SKM-1 treated with dmso at 0.1 percent for 144 hours (cell line): ENCODE results near the gene TFEB.

ENCODE experiments used
- DNase-seq: peaks from one replicate; lab custom pipeline; 2025; ENCODE audit not compliant: unreplicated experiment; lab: John Stamatoyannopoulos, UW

Gene TFEB

DNA sequence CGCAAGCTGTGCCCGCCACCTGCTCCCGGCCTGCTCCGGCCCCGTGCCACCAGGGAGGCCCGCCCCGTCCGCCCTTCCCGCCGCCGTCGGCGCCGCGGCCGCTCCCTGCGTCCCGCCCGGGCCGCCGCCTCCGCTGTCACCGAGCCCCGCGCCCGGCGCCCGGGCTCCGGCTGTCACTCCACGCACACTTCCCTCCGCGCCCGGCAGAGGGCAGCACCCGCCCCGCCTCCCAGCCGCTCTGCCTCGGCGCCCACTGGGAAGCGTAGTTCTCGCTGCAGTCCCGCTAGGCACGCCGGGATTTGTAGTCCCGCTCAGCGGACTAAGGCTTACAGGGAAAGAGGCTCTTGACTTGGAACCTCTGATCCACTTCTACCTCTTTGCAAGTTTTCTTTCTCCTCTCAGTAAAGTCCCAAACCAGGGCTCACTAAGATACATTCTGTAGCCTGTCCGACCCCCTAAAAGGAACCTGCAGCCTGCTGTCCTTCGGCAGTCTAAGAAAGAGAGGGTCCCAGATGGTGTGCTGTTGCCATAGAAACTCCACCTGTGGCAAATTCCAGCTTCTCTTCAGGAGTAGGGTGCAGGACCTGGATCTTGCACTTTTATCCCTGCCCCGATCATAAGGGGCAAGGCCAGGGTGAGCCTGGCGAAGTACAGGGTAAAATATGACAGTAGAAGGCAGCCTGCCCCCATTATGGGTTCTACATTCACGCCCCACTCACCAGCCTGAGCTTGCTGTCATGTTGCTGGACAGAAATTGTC, at the start of gene TFEB:
TFEB (minus strand) TSS at position 182 of the 759 bp plus-strand sequence. CDS start 44,395 bp downstream, outside the sequence.
- DNase-seq = peak; percentile 90

GRCh38 chr6:41784581-41785171, 49.3 kb upstream of the TFEB start:
- DNase-seq = peak; percentile 63

DNA sequence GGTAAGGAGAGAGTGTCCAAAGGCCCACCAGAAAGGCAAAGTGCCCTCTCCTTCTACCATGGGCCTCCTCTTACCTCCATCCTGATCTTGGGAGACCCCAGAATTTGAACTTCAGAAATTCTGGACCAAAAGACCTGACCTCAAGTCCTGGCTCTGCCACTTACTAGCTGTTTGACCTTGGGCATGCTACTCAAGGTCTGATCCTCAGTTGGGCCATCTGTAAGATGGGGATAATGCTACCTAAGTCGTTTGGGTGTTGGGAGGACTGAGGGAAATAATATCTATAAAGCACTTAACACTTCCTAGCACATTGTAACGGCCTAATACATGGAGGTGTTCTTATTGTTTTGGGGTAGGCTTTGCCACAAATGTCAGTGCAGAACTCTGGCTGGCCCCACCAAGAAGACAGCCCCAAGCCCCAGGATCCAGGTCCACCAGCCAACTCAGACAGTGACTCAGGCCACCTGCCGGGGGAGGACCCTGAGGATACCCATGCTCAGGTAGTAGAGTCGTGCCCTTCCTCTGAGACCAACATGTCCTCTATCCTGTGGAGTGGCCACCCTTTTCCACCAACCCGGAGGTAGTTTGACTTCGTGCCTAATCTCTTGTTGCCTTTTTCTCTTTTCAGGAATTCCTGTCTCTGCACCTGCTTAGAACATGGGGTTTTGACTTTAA, 47.8 kb upstream of the TFEB start:
- DNase-seq = no peak

GRCh38 chr6:41781366-41781730, 45.9 kb upstream of the TFEB start:
- DNase-seq = no peak

- no peak for DNase-seq
Measured at GRCh38 chr6:41780551-41781365, 45.4 kb upstream of the TFEB start, which contains the start of gene PRICKLE4. Gene PRICKLE4, plus strand, starts transcription at chr6:41780782. Its CDS starts 2,692 bp downstream, at chr6:41783474.

- peak; percentile 92 for DNase-seq
Measured at GRCh38 chr6:41779788-41780550, 44.6 kb upstream of the TFEB start, which contains the start of gene FRS3. Gene FRS3, minus strand, starts transcription at chr6:41779900. Its CDS starts 2,913 bp downstream, at chr6:41776987.

DNA sequence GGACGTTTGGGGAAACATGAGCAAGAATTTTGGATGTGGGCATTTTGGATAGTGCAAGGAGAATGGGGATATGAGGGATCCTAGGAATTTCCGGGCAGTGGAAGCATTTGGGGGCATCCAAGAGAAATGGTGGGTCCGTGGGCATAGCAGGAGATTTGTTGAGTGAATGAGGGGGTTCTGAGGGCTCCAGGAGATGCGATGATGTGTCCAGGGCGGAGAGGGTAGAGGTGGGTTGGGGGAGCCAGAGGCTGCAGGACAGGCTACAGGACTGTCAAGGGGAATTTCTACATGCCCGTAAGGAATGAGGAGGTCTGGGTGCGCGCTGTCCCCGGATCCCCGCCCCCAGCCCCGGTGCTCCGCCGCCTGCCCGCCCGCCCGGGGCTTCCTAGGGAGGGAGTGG, 43.9 kb upstream of the TFEB start:
- no peak for DNase-seq

DNA sequence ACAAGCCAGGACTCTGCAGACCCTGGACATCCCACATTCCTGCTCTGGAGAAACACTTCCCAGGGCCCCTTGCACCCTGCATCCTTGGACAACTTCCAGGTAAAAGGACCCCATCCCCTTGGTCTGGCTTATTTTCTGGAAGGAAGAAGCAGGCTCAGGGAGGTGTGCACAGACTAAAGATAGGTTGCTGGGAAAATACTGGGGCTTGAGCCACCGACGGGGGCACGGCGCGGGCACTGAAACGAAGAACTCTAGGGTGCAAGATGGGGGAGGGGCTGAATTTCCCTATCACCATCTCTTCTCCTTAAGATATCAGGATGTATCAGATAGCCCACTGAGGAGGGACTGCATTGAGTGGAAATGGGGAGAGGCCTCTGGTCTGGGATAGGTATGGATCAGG, 43.5 kb upstream of the TFEB start:
- no peak for DNase-seq

GRCh38 chr6:41777551-41778285, 42.3 kb upstream of the TFEB start:
- DNase-seq = peak; percentile 29

DNA sequence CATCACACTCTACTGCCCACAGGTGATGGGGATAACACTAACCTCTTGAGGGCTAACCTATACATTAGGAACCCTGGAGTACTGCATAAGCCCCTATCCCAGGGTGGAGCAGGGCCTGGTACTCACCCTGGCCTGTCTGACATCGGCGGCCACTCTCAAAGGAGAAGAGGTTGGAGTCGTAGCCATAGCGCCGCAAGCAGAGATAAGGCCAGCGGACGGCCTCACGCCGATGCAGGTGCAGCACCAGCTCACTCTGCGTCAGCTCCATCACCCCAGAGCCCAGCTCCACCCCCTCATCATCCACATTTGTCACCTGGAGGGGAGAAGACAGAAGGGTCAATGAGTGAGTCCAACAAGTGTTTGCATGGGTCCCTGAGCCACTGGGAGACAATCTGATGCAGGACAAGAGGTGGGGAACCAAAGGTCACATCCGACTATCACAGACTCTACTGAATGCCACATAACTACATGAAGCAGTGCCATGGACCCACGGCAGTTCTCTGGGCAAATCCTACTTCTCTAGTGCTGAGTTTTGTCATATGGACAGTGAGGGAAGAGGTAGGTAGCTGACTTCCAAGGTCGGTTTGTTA, 40.0 kb upstream of the TFEB start:
- no peak for DNase-seq

- DNase-seq = no peak
Measured at GRCh38 chr6:41774841-41775240, 39.4 kb upstream of the TFEB start.

DNA sequence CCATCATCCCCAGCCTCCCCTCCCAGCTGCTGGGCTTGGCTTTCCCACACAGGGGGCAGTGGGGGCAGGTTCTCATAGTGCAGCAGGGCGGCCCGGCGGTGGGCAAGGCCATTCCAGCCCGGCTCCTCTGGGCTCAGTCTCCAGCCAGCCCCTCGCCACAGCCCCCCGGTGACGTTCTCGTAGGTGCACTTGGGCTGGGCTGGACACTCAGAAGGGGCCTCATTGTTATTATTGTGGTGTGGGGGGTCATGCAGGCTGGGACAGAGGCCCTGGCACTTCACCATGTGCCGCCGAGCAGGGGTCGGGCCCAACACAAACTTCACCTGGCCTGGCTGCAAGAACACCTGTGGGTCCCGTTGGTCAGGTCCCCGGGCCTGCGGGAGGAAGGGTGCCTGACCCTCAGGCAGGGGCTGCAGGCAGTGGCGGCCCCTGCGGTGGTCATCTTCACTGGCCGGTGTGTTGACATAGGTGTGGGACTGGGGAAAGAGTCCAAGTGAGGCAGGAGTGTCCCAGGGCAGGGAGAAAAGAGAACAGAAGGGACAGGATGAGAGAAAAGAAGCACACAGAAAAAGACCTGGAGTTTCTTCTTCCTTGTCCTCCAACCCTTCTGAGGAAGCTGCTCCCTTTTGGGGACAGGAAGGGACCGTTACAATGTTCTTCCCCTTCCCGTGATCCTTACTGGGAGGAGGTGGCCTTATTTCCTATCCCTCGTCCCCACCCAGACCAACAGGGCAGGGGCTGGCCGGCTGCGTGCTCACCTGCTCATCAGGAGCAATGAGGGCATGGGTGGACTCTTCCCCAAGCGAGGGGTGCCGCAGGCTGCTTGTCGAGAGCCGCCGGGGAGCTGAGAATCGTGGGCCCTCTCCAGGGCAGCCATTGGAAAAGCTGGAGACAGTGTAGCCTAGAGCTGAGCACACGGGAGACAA, 35.9 kb upstream of the TFEB start:
- DNase-seq = no peak

DNA sequence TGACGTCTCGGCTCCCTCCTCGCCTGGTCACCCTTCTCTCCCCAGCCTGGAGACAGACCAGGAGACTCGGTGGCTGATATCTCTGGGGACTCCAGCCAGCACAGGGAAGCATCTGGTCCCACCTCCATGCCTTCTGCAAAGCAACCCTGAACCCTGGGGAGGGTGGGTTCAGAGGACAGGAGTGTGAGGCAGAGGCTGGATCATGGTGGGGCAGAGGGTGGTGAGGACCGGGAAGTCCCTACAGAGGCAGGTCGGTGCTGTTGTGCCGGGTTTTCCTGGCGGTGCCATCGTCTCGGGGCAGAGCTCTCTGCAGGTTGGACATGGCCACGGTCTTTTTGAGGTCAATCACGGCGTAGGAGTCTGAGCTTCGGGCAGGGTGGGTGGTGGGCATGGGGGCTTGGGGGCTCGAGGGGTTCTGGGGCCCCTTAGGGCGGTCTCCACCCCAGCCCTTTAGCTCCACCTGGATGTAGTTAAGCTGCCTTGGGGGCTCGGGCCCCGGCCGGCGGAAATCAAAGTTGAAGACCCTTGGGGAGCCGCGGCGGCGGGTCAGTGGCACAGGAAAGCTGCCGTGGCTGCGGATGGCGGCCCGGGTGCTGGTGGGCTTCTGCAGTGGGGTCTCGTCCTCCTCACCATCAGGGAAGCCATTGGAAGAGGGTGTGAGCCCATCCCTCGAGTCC, 35.1 kb upstream of the TFEB start:
- no peak for DNase-seq

GRCh38 chr6:41769376-41769775, 34.0 kb upstream of the TFEB start:
- no peak for DNase-seq

DNA sequence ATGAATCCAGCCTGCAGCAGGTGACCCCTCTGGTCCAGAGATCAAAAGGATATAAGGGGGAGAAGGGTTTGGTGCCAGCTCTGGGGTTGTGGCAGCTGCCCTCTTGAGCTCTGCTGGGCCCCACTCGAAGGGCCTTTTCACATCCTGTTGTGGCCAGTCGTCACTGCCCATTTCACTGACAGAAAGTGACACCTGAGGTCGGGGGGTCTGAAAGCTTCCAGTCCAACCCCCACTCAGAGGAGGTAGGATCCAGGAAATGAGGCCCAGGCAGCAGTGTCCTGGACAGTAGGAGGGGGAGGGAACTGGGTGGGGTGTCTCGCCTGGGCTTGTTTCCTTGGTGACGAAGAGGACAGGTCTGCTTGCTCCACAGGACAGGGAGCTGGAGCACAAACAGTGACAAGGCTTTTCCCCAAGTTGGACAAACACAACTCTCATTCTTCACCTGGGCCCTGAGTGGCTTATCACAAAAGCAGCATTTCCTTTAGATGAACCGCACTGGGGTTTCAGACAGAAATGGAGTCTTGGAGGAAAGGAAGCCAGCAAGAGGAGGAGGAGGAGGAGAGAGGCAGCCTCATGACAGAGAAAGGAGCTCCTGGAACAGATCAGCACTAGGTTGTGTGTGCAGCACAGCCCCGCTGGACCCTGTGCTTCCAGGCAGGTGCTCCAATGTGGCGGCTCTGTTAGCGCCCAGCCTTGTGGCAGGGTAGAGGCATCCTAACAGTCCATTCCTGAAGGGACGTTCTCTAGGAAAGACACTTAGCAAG, 33.3 kb upstream of the TFEB start:
- no peak for DNase-seq

GRCh38 chr6:41767112-41767833, 31.9 kb upstream of the TFEB start:
- peak; percentile 61 for DNase-seq
